Natural killer cell (primary cell): ENCODE data around the gene ZNF280C. TPM values are rescaled to one million over a fixed set of nuclear protein-coding genes. Genes with fewer than 3 reads are reported as not detected.
"Not testable (repeated sequence)": the region's sequence is repeated elsewhere in the genome, so short reads cannot be mapped to it uniquely, and the experiment has no call there.

ENCODE experiments used
- ATAC-seq, 3 donors: fragments of 150-1000 bp in 2 of 3; fragments of 200-7000 bp in 1 of 3; cut with Tn5 transposase; 1 replicate in 1 of 3; 2 replicates in 2 of 3; pipeline ENCODE4 v1.10.0; 2021; ENCODE audit warnings: mild to moderate bottlenecking in 2 of 3, moderate library complexity in 2 of 3
- DNase-seq, 2 donors: peaks; one replicate each; pipeline versions ENCODE4 v3.0.0 to v3.0.0-alpha.2; 2013 to 2021; ENCODE audit warnings: mixed read lengths in 1 of 2
- H3K27ac ChIP-seq: one replicate; pipeline ENCODE4 v1.5.1; 2013; ENCODE audit warnings: mild to moderate bottlenecking, low read length
- H3K27me3 ChIP-seq: one replicate; pipeline ENCODE4 v1.6.1; 2013; ENCODE audit warnings: low read length; ENCODE audit not compliant: control insufficient read depth, insufficient read depth
- H3K36me3 ChIP-seq: one replicate; pipeline ENCODE4 v1.6.1; 2013; ENCODE audit warnings: low read length; ENCODE audit not compliant: control insufficient read depth, insufficient read depth
- H3K4me1 ChIP-seq: one replicate; pipeline ENCODE4 v1.6.1; 2013; ENCODE audit warnings: low read length; ENCODE audit not compliant: control insufficient read depth, insufficient read depth
- H3K4me3 ChIP-seq: one replicate; pipeline ENCODE4 v1.5.1; 2013; ENCODE audit warnings: low read length
- H3K9me3 ChIP-seq: one replicate; pipeline ENCODE4 v1.6.1; 2013; ENCODE audit warnings: low read length; ENCODE audit not compliant: control insufficient read depth, insufficient read depth
- H3K27ac Mint-ChIP-seq, 2 donors: one replicate each; pipeline ENCODE4 v1.8.0; 2022; ENCODE audit warnings: mild to moderate bottlenecking in 2 of 2, mixed read lengths in 2 of 2, moderate library complexity in 1 of 2
- H3K27me3 Mint-ChIP-seq, 2 donors: one replicate each; pipeline ENCODE4 v1.8.0; 2022; ENCODE audit warnings: low read depth in 2 of 2, mixed read lengths in 2 of 2
- H3K36me3 Mint-ChIP-seq: one replicate; pipeline ENCODE4 v1.8.0; 2022; ENCODE audit warnings: mixed read lengths
- H3K4me1 Mint-ChIP-seq, 2 donors: one replicate each; pipeline ENCODE4 v1.8.0; 2022; ENCODE audit warnings: mixed read lengths in 2 of 2
- H3K4me3 Mint-ChIP-seq: one replicate; pipeline ENCODE4 v1.8.0; 2022; ENCODE audit warnings: mild to moderate bottlenecking, moderate library complexity, mixed read lengths
- H3K9me3 Mint-ChIP-seq, 2 donors: one replicate each; pipeline ENCODE4 v1.8.0; 2022; ENCODE audit warnings: mixed read lengths in 2 of 2
- WGBS: methylation state at CpG from one replicate; pipeline ENCODE4 v1.1.7; 2013; ENCODE audit warnings: missing lambda C conversion rate; ENCODE audit not compliant: insufficient coverage; 5-methylcytosine and 5-hydroxymethylcytosine counted together
- intact Hi-C: fragments of 100-400 bp; cut with micrococcal nuclease; formaldehyde crosslinking; loops from one replicate; pipeline ENCODE4 v1.14.2; 2022
- total RNA-seq, 4 donors: library from RNA; stranded (reverse); fragments of 120-200 nt in 1 of 4; gene quantifications; one replicate each; pipeline versions ENCODE4 v1.2.3 to v1.2.4, GENCODE V29; 2013 to 2022
- TF ChIP-seq, protein P1 (sequence below): fragments of 200-600 bp; IDR thresholded peaks from one replicate; pipeline ENCODE4 v1.8.0; 2022; ENCODE audit warnings: antibody characterized with exemption

ZNF280C gene
- total RNA-seq, 3 donors from 2014 or later (not counting 1 experiment from before 2014, with no cell fraction given), result 5.5 to 6.0 (median 5.8) TPM

DNA sequence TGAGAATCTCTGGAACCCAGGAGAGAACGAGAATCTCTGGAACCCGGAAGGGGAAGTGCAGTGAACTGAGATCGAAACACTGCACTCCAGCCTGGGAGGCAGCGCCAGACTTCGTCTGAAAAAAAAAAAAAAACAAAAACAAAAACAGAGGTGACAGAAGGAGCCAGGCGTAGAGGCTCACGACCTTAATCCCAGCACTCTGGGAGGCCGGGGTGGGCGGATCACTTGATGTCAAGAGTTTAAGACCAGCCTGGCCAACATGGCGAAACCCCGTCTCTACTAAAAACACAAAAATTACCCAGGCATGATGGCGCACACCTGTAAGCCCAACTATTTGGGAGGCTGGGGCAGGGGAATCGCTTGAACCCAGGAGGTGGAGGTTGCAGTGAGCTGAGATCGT is 17.0 kb downstream of the ZNF280C start:
- ATAC-seq (no peak), DNase-seq (no peak)
- H3K4me3 Mint-ChIP-seq, result no peak overlapping the region
- 97% methylated on average over 11 of the region's 14 CpGs for WGBS
- TF ChIP-seq, protein P1, sequence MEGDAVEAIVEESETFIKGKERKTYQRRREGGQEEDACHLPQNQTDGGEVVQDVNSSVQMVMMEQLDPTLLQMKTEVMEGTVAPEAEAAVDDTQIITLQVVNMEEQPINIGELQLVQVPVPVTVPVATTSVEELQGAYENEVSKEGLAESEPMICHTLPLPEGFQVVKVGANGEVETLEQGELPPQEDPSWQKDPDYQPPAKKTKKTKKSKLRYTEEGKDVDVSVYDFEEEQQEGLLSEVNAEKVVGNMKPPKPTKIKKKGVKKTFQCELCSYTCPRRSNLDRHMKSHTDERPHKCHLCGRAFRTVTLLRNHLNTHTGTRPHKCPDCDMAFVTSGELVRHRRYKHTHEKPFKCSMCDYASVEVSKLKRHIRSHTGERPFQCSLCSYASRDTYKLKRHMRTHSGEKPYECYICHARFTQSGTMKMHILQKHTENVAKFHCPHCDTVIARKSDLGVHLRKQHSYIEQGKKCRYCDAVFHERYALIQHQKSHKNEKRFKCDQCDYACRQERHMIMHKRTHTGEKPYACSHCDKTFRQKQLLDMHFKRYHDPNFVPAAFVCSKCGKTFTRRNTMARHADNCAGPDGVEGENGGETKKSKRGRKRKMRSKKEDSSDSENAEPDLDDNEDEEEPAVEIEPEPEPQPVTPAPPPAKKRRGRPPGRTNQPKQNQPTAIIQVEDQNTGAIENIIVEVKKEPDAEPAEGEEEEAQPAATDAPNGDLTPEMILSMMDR, result no peak
- no peak overlapping the region for H3K4me3 ChIP-seq
- intact Hi-C loops, result no loop called here
- no peak overlapping the region for H3K27ac ChIP-seq
- H3K36me3 ChIP-seq, result no peaks in the 10 kb centered on the region
- no peaks in the 10 kb centered on the region for H3K27me3 ChIP-seq
- H3K27ac Mint-ChIP-seq, result no peak overlapping the region
- peaks cover 0 to 15% of the 10 kb centered on the region in 2 donors for H3K4me1 Mint-ChIP-seq
- H3K9me3 ChIP-seq, result no peaks in the 10 kb centered on the region
- H3K36me3 Mint-ChIP-seq, result no peaks in the 10 kb centered on the region
- no peaks in the 10 kb centered on the region for H3K4me1 ChIP-seq
- no peaks in the 10 kb centered on the region for H3K9me3 Mint-ChIP-seq
- H3K27me3 Mint-ChIP-seq, result no peaks in the 10 kb centered on the region

DNA sequence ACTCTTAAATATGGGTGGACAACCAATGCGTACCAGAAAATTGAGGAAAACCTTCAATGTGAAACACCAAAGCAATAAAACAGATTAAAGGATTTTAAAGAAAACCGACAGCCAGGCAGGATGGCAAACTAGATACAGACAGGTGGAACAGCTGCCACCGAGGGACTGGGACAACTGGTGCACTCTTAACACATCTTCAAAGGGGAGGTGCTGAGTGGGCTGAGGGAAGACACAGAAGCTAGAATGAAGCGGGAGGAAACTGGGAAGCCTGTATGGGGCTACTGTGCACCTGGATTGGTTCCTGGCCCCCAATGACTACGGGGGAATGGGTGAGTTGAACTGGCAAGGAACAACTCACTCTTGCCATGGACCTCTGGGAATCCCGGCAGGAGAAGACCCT is 20.7 kb downstream of the ZNF280C start:
- ATAC-seq, result no peak
- no peaks in the 10 kb centered on the region for H3K9me3 ChIP-seq
- TF ChIP-seq, protein P1, result no peak
- Mint-ChIP-seq H3K4me3 (no peak overlapping the region), H3K4me1 (peaks cover 0 to 5% of the 10 kb centered on the region in 2 donors), H3K27ac (no peak overlapping the region), H3K36me3 (no peaks in the 10 kb centered on the region), H3K27me3 (no peaks in the 10 kb centered on the region), H3K9me3 (no peaks in the 10 kb centered on the region)
- no peak overlapping the region for H3K27ac ChIP-seq
- no peaks in the 10 kb centered on the region for H3K27me3 ChIP-seq
- no peak overlapping the region for H3K4me3 ChIP-seq
- H3K4me1 ChIP-seq, result no peaks in the 10 kb centered on the region
- DNase-seq, result no peak
- intact Hi-C loops, result no loop called here
- 97% methylated on average over 6 of the region's 6 CpGs for WGBS
- peaks cover 5% of the 10 kb centered on the region for H3K36me3 ChIP-seq

DNA sequence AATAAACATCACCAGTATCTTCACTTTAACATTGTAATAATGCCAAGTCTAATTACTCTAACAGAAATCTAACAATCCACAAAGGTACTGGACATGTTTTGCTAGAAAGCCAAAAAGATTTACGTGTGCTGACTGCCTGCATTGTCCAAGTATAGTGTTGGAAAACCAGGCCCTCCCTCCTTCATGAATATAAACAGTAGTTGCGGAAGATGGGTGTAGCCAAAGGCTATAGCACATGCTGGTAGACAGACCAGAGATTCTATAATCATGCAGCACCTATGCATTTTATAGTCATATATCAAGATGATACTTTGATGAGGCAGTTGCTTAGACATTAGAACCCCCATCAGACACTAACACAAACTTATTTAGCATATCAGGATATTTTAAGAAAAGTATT is 22.6 kb downstream of the ZNF280C start:
- peaks cover 10% of the 10 kb centered on the region for H3K36me3 ChIP-seq
- WGBS, result 83% methylated on average over 1 of the region's 2 CpGs
- no peak overlapping the region for H3K4me3 Mint-ChIP-seq

DNA sequence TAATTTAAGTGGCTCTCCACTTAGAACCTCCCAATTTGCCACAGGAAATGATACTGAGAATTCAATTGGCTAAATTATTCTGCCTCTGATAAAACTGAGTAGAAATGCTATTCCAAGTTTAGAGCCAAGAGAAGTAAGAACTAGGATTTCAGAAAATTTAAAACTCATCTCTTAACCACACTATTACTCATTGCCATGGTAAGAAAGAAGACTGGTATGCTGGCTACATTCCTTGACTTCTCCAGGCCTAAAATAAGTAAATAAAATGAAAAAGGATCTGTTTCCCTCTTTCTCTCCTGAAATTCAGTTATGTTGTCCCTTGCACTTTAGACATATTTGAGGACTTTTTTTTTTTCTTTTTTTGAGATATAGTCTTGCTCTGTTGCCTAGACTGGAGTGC is 23.3 kb downstream of the ZNF280C start:
- no peak for ATAC-seq
- Histone ChIP-seq H3K27me3 (no peaks in the 10 kb centered on the region), H3K9me3 (no peaks in the 10 kb centered on the region), H3K27ac (no peak overlapping the region), H3K4me3 (no peak overlapping the region), H3K36me3 (peaks cover 10% of the 10 kb centered on the region), H3K4me1 (no peaks in the 10 kb centered on the region)
- DNase-seq, result no peak
- Mint-ChIP-seq H3K36me3 (no peaks in the 10 kb centered on the region), H3K4me3 (no peak overlapping the region), H3K27ac (no peak overlapping the region), H3K9me3 (no peaks in the 10 kb centered on the region), H3K4me1 (peaks cover 0 to 5% of the 10 kb centered on the region in 2 donors), H3K27me3 (no peaks in the 10 kb centered on the region)
- intact Hi-C loops, result no loop called here
- TF ChIP-seq, protein P1, result no peak

More for the DNA sequence above, 22.6 kb downstream of the ZNF280C start:
- Histone ChIP-seq H3K27me3 (no peaks in the 10 kb centered on the region), H3K4me1 (no peaks in the 10 kb centered on the region), H3K4me3 (no peak overlapping the region), H3K27ac (no peak overlapping the region), H3K9me3 (no peaks in the 10 kb centered on the region)
- no peaks in the 10 kb centered on the region for H3K27me3 Mint-ChIP-seq
- intact Hi-C loops, result no loop called here
- peak overlapping the region in 1 of 2 donors; percentile 44 for H3K27ac Mint-ChIP-seq
- no peaks in the 10 kb centered on the region for H3K9me3 Mint-ChIP-seq
- DNase-seq (no peak), ATAC-seq (no peak)
- H3K4me1 Mint-ChIP-seq, result peaks cover 0 to 5% of the 10 kb centered on the region in 2 donors
- TF ChIP-seq, protein P1, result no peak
- H3K36me3 Mint-ChIP-seq, result no peaks in the 10 kb centered on the region

DNA sequence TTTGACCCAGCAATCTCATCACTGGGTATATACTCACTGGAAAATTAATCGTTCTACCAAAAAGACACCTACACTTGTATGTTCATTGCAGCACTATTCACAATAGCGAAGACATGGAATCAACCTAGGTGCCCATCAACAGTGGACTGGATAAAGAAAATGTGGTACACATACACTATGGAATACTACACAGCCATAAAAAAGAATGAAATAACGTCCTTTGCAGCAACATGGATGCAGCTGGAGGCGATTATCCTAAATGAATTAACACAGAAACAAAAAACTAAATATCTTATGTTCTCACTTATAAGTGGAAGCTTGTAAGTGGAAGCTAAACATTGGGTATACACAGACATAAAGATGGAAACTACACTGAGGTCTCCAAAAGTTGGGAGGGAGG is 37.5 kb downstream of the ZNF280C start:
- ATAC-seq, H3K27ac Mint-ChIP-seq, DNase-seq, H3K27me3 Mint-ChIP-seq, H3K9me3 ChIP-seq, H3K27me3 ChIP-seq, H3K27ac ChIP-seq, H3K36me3 ChIP-seq, H3K4me3 ChIP-seq, H3K9me3 Mint-ChIP-seq, H3K36me3 Mint-ChIP-seq, H3K4me1 ChIP-seq, H3K4me1 Mint-ChIP-seq, intact Hi-C loops, H3K4me3 Mint-ChIP-seq: not testable (repeated sequence)
- 100% methylated on average over 1 of the region's 4 CpGs for WGBS
